ENCODE results near the gene CMC2.

Gene CMC2

DNA sequence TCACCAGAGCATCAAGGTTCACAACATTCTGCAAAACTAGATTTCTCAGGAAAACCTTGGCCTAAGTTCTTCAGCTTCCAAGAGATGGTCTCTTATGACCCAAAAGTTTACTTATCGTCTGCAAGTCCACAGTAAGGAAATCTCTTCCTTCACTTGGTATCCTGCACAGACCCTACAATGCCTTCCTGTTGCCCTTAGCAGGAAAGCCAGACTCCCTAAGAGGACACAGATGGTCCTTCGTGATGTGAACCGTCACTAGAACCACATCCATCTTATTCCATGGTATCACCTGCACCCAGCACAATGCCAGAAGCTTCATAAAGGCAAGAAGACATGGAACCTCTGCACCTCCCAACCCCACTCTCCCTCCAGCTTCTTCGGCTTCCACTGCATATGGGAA lies 34.1 kb downstream of the CMC2 start:
- no peak for DNase-seq

DNA sequence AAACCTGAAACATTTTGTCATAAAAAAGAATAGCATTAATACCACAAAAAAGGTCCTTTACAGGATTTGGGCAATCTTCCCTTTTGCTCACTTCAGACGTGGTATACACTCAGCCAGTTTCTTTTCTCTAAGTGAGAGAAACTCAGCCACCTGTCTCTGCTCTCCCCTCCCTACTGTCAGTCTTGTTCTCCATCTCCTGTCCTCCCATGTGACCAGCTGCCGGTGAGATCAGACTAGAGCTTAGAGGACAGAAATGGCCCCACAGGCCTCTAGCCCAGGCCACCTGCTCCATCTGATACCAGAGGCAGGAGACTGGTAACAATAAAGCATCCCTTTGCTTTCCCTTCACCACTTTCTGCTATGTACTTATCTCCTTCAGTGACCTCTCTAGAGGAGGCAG lies 34.9 kb downstream of the CMC2 start:
- no peak for DNase-seq

DNA sequence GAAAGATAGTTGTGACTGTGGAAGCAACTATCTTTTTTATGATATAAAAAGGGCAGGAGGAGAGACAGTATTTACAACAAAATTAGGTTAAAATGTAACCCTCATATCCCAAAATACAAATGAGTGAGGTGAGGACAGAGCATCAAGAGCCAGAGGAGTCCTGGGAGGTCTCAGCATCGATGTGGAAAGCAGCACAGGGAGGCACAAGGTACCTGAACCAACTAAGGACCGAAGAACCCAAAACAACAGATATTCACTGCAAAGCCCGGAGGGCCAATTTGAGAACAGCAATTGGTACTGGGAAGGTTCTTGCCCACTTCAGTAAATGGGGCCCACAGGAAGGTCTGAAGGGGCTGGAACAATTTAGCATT lies 37.6 kb downstream of the CMC2 start:
- DNase-seq, result no peak

DNA sequence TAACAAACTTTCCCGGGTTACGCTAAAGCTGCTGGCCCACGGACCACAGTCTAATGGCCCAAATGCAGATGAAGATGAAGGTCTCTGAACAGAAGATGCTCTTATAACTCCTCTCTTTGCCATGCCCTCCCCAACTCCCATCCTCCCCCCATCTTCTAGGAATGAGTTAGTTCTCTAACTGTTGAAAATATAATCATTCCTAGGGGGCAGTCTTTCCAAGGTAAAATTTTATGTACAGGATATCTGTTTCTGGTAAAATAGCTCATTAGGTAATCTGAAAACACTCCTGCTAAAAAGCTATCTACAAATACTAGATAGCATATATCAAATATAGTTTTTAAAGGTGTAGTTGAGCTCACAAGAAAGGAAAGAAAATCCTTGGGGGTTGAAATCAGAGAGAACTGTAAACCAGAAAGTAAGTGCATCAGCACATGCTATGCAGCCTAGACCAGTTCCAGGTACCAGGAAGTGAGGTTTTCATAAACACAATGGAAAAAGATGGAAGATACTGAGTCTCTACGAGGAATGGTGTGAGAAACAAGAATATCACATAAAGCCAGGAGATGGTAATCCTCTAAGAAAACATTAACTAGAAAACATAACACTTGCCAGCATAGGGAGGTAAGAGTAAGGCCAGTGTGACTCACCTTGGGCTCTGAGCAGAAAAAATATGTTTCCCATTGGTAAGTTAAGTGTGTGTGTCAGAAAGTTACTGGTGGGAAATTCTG lies 38.1 kb downstream of the CMC2 start:
- DNase-seq, result no peak

DNA sequence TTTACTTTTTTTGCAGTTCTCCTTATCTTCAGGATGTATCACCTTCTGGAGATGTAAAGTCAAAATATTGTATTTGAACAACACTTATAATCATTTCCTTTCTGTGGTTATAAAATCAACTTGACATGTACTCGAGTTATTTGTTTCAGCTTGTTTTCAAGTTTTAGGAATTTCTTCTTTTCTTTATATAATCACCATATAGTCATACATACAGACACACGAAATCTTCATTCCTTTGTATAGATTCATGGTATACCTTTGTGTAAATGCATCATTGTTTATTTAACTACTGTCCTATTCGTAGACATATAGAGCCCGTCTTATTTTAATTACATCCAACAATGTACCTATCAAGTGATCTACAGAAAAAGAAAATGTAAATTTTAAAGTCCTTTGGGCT lies 40.1 kb downstream of the CMC2 start:
- DNase-seq, result no peak

DNA sequence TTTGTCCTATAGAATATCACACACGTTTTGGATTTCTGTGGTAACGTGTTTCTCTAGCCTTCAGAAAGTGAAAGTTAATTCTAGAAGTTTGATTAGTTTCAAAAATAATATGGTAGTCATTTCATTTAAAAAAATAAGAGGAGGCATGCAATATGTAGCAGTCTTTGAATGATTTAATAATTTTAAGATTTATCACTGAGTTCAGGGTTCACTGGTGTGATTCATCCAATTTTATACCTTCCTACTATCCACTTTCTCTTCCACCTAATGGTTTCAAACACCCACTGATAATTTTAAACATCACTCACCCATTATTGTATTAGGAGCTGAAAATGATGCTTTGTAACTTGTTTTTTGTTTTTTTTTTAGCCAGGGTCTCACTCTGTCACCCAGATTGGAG lies 42.3 kb downstream of the CMC2 start:
- no peak for DNase-seq

DNA sequence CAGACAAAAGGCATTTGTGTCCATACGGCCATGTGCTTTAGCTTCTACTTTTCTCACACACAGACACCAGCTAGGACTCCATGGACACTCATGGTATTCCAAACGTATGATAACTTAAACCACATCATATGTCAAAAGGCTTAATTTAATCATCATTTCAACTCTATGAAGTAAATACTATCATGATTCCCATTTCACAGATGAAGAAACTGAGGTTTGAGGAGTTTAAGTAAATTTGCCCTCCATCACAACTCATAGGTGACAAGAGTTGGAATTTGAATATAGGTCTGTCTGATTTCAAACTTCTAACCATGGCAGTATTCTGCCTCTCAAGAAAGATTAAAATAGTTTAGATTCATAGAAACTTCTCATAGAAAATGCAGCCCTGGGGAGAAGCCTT lies 43.8 kb downstream of the CMC2 start:
- DNase-seq, result no peak

DNA sequence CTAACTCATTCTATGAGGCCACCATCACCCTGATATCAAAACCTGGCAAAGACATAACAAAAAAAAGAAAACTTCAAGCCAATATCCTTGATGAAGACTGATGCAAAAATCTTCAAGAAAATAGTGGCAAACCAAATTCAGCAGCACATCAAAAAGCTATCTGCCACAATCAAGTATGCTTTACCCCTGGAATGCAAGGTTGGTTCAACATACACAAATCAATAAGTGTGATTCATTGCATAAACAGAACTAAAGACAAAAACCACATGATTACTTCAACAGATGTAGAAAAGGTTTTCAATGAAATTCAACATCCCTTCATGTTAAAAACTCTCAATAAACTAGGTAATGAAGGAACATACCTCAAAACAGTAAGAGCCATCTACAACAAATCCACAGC lies 48.4 kb downstream of the CMC2 start:
- DNase-seq, result no peak

DNA sequence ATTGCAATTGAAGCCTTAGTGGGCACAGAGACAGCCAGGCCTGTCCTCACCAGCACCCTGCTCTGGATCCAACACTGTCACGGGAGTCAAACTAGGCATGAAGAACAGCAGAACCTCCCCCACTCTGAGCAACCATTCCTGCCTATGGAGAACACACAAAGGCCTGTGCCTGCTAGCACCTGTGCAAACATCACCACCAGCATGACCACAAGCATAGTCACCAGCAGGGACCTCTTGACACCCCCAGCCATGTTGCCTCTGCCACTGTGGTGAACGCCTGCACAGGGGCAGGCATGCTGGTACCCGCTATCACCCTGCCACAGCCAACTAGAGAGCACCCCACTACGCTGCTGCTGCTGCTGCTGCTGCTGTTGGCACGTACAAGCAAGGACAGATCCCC lies 51.7 kb downstream of the CMC2 start:
- no peak for DNase-seq

DNA sequence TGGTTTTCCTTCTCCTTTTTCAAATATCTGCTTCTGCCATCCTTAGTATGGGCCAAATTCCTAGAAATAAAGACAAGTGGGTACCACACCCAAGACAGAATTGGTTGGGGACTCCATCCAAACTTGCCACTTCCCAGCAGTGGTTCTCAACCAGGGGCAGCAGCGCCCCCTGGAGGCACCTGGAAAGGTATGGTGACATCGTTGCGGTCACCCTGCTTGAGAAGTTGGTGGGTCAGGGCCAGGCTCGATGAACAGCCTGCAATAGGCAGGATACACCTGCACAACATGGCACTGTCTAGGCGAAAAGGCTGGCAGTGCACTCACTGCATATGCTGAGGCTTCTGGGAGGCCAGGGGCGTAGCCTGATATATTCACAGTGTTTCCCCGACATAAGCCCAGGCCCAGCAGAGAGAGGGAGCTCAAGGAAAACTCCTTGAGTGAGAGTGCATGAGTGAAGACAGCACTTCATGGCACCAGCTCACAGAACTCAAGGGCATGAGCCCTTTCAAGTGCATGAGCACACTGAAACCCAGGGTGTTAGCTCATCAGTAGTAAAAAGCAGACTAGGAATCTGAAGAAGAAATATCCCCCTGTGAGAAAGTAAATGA lies 57.7 kb downstream of the CMC2 start:
- peak; percentile 65 for DNase-seq

DNA sequence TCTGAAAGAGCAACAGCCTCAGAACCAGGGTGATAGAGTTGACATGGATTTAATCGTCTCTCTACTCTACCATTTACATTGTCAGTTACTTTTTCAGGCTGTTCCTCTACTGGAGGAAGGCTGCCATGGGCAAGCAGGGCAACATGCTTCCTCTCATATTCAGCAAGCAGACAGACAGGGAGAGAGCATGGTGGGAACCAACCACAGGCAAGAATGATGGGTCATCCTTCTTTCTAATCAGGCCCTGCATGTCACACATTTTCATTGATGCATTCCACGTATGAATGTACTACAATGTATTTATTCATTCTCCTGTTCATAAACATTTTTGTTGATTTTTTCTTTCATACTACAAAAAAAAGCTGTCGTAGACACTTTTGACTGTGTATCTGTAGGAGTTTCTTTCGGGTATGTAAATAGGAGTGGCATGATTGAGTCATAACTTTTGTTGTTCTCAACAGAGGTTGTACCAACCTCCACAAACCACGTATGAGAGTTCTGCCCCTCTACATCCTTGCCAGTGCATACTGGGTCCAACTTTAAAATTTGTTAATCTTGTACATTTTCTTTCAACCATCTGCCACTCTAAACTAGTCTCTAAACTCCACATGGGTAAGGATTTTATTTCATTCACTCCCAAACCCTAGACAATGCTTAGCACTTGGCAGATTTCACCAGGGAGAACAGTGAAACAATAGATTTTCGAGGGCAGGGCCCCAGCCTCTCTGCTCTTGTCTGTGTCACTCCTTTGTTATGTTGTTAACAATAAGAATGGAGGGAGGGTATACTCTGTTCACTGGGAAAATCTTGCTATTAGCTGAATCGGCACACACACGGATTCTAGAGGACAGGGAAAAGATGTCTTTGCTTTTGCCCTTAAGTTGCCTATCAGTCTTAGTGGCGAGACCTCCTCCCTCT lies 58.7 kb downstream of the CMC2 start:
- DNase-seq, result peak; percentile 61

DNA sequence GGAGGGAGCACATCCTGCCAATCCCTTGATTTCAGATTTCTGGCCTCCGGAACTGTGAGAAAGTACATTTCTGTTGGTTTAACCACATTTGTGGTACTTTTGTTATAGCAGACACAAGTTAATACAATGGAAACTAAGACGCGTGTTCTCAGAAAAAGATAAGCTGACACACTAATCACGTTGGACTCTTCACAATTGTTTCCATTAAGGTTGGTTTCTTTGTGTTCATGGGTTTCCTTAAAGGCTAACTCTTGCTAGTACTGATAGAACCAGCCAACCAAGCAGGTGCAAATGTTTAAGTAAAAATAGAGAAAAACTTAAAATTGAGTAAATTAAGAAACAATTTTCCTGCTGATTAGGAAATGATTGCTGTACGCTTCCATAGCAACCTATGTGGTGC lies 59.4 kb downstream of the CMC2 start:
- DNase-seq, result no peak

DNA sequence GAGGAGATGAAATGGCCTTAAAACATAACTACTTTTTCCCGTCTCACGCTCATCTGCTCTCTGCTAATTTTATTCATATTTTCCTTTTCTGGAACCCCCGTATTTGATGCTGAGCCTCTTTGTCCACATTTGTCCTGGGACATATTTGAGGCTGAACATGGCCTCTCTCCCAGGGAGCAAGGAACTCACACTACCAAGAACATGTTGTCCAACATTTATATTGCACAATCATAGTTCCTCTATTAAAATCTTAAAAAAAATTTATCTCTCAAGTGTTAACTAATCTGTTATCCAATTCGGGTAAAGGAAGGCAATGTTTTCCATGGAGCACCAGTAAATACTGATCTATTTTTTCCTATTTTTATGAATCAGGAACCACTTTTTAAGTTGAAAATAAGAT lies 60.2 kb downstream of the CMC2 start:
- DNase-seq, result no peak

DNA sequence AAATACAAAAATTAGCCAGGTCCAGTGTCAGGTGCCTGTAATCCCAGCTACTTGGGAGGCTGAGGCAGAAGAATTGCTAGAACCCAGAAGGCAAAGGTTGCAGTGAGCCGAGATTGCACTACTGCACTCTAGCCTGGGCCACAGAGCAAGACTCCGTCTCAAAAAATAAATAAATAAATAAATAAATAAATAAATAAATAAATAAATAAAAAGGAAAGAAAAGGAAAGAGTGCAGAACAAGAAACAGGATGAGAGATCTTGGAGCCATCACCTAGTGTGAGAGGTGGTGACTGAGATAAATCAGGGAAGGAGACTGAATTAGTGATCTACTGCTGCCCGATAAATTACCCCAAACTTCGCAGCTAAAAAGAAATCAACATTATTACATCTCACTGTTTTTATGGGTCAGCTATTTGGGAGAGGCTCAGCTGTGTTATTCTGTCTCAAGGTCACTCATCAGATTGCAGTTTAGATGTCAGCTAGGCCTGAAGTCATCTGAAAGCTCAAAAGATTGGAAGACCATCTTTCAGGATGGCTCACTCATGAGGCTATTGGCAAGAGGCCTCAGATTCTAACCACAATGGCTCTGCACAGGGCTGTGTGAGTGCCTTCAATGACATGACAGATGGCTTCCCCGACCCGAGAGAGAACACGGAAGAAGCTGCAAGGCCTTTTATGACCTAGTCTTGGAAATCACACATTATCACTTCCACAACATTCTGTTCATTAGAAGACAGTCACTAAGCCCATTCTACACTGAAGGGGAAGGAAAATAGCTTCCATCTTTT lies 66.4 kb downstream of the CMC2 start:
- no peak for DNase-seq

DNA sequence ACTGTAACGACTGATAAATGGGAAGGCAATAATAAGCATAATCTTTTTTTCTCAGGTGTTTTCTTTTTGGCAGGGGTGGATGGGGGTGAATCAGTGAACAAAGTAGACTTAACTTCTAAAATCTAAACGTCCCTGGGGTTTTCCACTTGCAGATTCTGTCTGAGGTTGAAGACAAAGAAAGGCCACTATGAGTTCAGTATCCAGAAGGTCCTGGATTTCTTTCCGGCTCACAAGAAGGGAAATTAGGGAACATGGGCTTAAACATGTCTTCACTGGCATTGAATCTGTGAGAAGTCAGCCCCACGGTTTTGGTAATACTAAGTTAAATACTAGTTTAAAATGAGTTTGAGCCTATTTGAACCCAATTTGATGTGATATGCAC lies 67.8 kb downstream of the CMC2 start:
- DNase-seq, result no peak

DNA sequence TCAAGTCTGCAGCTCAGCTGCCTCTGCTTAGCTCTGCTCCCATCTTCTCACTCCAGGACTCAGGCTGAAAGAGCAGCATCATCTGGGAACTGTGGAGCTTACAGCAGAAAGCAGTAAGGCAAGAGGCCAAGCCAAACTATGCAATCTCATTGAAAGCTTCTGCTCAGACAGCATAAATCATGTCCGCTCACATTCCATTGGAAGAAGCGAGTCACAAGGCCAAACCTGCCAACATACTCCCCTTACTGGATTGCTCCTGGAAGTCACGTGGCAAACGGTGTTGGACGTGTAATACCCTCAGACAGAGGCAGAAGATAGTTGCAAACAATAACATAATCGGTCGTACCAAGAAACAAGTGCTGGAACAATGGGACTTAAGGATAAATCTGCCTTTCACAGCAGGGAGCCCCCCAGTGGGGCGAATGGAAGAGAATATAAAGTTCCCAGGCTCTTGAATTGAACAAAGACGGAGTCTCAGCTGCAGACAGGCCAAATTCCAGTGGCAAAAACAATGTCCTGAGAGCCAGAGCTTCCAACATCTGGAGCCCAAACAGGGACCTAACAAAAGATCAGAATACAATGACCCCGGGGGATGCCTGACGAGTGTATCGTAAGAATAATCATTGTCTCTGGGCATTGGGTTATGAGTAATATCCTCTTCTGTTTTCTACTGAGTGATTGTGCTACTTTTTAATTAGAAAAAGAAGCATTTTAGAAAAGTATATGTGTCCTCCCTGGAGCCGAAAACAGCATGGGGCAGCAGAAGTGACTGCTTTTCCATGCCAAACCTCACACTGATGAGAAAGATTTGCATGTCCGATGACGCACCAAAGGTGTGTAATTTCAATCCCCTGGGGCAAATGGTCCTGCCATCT lies 68.4 kb downstream of the CMC2 start:
- DNase-seq, result no peak

DNA sequence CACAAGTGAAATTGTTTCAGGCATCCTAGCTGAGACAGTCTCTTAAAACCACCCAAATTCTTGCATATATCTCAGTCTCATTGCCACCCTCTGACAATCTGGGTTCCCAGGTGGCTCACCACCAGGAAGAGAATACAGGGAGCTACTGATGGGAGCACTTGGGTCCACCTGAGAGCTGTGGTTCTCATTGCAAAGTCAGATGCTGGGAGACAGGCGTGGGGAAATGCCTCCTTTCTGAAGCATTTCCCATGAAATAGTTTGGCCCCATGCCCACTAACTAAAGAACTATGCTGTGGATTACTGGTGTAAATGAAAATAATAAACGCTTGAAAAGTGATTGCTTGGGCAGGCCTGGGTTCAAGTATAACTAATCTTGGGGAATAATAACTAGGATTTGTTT lies 70.3 kb downstream of the CMC2 start:
- no peak for DNase-seq

DNA sequence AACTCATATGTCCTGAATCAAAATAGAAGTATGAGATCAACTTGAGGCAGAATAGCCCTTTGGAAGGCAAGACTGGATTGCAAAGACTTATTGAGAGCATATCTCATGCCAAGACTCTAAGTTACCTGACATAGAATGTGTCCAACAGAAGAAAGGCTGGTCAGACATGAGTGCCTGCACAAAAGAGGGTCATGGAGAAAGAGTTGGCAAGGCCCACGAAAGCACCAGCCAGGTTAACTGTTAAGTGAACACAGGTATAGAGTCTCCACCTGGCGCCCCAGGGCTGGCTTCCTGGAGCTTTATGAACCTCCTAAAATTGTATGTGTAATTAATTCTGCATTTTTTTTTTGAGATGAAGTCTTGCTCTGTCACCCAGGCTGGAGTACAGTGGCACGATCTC lies 71.0 kb downstream of the CMC2 start:
- no peak for DNase-seq

DNA sequence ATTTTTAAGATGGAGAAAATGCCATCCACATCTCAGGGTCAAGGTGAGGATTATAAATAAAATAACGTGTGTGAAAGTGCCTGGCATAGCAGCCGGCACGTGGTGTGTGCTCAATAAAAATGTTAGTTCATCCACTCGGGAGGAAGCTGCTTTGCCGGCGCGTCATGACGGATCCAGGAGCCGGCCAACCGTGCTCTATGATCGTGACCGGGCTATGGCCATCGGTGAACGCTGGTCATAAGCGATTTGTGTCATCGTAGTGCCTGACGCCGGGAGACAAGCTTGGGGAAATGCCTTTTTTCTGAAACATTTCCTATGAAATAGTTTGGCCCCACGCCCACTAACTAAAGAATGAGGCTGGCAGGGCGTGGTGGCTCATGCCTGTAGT lies 74.0 kb downstream of the CMC2 start:
- DNase-seq, result no peak

DNA sequence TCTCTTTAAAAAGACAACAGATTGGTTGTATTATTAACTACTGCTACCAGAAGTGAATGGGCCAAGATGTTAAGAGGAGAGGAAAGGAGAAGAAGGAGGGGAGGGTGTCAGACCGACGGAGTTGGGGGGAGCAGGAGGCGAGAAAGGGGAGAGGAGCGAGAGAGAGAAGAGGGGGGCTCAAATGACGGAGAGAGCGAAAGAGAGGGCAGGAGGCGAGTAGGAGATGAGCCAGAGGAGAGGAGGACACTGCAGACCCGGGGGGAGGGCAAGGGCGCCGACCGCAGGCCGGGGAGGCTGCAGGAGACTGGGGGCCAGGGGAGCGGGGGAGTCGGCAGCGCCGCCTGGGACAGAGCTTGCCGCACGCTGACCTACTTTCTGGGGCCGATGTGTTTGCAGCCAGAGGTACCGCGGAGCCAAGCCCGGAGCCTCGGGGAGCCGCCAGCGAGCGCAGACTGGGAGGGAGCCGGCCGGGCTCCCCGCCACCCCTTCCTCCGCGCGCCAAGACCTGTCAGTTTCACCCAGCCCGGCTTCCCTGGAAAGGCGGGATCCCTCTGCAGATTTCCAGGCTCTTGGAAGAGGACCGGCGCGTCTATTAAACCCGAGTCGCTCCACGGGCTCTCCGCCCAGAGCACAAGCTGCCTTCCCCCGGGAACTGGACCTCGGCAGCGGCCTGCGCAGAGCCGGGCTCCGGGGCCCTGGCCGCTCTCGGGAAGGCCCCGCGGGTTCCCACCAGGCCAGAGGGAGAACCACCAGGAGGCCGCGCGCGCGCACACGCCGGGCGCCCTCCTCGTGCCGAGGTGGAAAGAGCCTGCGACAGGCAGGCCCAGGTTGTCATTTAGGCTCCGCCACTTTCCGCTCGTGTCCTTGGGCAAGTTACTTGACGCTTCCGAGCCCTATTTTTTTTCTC lies 74.6 kb downstream of the CMC2 start:
- DNase-seq, result peak; percentile 68

DNA sequence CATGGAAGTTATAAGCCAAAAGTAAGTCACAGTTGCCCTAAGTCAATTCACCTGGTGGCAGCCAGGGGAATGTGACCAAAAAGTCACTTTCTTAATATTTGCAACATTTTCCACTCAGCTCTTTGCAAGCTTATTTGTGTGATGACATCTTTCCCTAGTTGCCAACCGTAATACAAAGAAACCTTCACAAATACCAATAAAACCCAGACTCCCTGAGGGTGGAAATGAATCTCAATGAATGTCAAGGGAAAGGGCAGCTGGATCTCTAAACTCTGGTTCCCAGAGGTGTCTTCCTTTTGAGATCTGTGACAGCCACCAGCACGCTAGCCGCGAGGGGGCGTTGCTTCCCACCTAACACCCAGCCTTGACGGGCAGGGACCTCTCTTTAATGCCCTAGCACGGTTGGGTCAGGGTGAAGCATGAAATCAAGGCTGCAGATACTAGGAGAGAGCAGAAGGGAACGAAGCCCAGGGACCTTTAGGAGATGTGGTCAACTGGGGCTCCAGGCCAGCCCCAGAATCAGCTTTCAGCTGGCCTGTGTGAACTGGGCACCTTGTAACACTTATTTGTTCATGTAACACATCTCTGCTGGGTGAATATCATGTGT lies 82.2 kb downstream of the CMC2 start:
- peak; percentile 28 for DNase-seq
